Motor neuron (in vitro differentiated cells): ENCODE measurements around the gene AK8. TPM values are rescaled to one million over a fixed set of nuclear protein-coding genes. Genes with fewer than 3 reads are reported as not detected.
A peak's percentile ranks its signal among the peaks of the same experiment; 100 is the strongest.

ENCODE experiments used
- ATAC-seq, 8 experiments: fragments of 200-7000 bp; cut with Tn5 transposase; replicated peaks in 6 of 8; 2 replicates each; pipeline ENCODE4 v1.8.0; 2021; ENCODE audit warnings: mild to moderate bottlenecking in 8 of 8, moderate library complexity in 8 of 8
- H3K27ac ChIP-seq, 2 donors: fragments of 250-450 bp; sonication (Bioruptor Pico); 2 replicates each; pipeline ENCODE4 v1.9.0; 2021; ENCODE audit warnings: antibody characterized with exemption in 2 of 2, mild to moderate bottlenecking in 2 of 2, moderate library complexity in 1 of 2
- H3K4me1 ChIP-seq, 2 donors: fragments of 250-450 bp; sonication (Bioruptor Pico); replicated peaks in 1 of 2; 2 replicates each; pipeline ENCODE4 v1.6.1; 2021; ENCODE audit warnings: antibody characterized with exemption in 2 of 2, mild to moderate bottlenecking in 2 of 2, moderate library complexity in 1 of 2
- H3K4me3 ChIP-seq, 5 donors: fragments of 250-450 bp; sonication (Bioruptor Pico); 2 replicates each; pipeline ENCODE4 v1.9.0; 2021; ENCODE audit warnings: antibody characterized with exemption in 5 of 5, mild to moderate bottlenecking in 5 of 5, moderate library complexity in 4 of 5
- WGBS, 10 experiments: fragments of 450-650 bp; shearing (Covaris generic); methylation state at CpG; one replicate each; pipeline ENCODE4 v1.0.0; 2022; 5-methylcytosine and 5-hydroxymethylcytosine counted together
- in situ Hi-C, 9 experiments: fragments of 400-800 bp; cut with MboI; loops; one replicate each; pipeline ENCODE4 v1.15.0; 2021; ENCODE audit warnings: low sequenced_read_pairs in 9 of 9, low pct_unique_long_range_greater_than_20kb in 2 of 9; ENCODE audit not compliant: unreplicated experiment in 9 of 9
- total RNA-seq, 8 experiments: library from RNA; unstranded; fragments of 300-600 nt; gene quantifications; 2 replicates each; pipeline versions ENCODE4 v1.2.3 to v1.2.4, GENCODE V29; 2022

AK8 gene
- total RNA-seq, 8 experiments from 2014 or later: 0.64 to 6.6 (median 0.95) TPM

GRCh38 chr9:132883349-132884294 is 5.5 kb upstream of the AK8 start:
- Histone ChIP-seq H3K4me1 (peaks cover 0 to 6% of the 10 kb centered on the region in 2 donors), H3K27ac (no peak overlapping the region), H3K4me3 (no peak overlapping the region)
- no peak for ATAC-seq
- 67 to 92% (median 83%) methylated on average over 1 to 10 of the region's 27 CpGs; no CpG with 5 or more reads in 2 of the 10 experiments for whole genome bisulfite sequencing, 10 experiments
- in situ Hi-C loops: no loop called here

GRCh38 chr9:132882616-132883015 is 4.5 kb upstream of the AK8 start:
- no peak overlapping the region for H3K4me3 ChIP-seq
- H3K27ac ChIP-seq: no peak overlapping the region
- in situ Hi-C loops: no loop called here
- no peak for ATAC-seq
- peaks cover under 1 to 6% of the 10 kb centered on the region in 2 donors for H3K4me1 ChIP-seq
- WGBS, 10 experiments: 59 to 100% (median 73%) methylated on average over 1 to 6 of the region's 6 CpGs; no CpG with 5 or more reads in 5 of the 10 experiments

- ATAC-seq: no peak
- 40 to 100% (median 62%) methylated on average over 1 to 5 of the region's 6 CpGs; no CpG with 5 or more reads in 5 of the 10 experiments for WGBS, 10 experiments
- Histone ChIP-seq H3K4me1 (peaks cover 5 to 6% of the 10 kb centered on the region in 2 donors), H3K27ac (no peak overlapping the region), H3K4me3 (no peak overlapping the region)
- in situ Hi-C loops: no loop called here
Measured at GRCh38 chr9:132881826-132882225, 3.7 kb upstream of the AK8 start.

DNA sequence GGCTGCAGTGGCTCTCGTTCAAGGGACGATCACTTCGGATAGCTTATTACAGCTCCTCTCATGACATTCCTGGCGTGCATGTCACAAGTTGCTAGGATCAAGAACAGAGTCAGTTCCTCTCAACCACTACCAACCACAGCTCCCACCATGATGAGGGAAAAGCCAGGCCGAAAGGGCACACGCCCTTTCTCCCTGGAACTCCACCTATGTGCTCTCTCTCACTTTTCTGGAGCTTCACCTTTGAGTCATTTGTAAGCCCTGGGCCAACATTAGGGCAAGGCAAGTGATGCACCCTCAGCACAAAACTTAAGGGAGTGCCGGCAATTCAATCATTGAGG is 2.2 kb upstream of the AK8 start:
- WGBS, 10 experiments: 54 to 100% (median 83%) methylated on average over 1 to 7 of the region's 7 CpGs; no CpG with 5 or more reads in 3 of the 10 experiments
- in situ Hi-C loops: no loop called here
- no peak overlapping the region for H3K27ac ChIP-seq
- ATAC-seq: no peak
- peaks cover 5 to 6% of the 10 kb centered on the region in 2 donors for H3K4me1 ChIP-seq
- H3K4me3 ChIP-seq: no peak overlapping the region

- in situ Hi-C loops: no loop called here
- WGBS, 10 experiments: 57 to 100% (median 90%) methylated on average over 1 to 6 of the region's 6 CpGs; no CpG with 5 or more reads in 2 of the 10 experiments
Measured at GRCh38 chr9:132879457-132880323, 1.6 kb upstream of the AK8 start.

DNA sequence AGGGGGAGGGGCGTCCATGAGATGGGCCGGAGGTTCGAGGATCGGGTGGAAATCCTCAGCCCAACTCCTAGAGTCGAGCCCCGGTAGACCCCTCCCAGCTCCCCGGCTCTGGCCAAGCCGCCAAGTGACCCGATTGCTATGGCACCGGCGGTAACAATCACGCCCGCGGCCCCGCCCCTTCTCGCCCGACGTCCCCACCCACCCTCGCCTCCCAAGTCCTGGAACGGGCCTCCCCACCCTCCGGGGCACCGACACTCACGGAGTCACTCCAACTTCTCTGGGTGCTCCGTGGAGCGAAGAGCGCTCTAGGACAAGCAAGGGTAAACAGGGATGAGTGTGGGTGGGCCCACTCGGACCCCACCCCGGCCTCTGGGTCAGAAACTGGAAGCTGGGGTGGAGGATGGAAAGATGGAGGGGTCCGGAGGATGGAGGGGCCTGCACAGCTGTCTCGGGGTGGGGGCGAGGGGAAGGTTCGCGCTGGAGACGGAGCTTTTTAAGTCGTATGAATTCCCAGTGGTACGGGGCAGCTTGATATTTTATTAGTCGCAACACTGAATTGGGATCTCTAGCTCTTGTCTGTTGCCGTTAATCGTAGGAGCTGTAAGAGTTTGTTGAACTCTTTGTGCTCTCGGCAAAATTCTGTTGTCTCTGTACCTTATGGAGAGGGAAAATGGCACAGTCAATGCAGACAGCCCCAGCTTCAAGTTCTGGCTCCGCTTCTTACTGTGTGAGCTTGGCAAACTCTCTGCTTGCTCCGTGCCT is 792 bp upstream of the AK8 start, which contains the start of gene SPACA9:
SPACA9 (plus strand) TSS at position 204 of the 762 bp plus-strand sequence. CDS start 5,050 bp downstream, outside the sequence.
- peak; percentile 69 to 82 (median 72) for ATAC-seq
- no peak within 1 kb of the TSS for H3K27ac ChIP-seq
- H3K4me1 ChIP-seq: peaks cover 5 to 6% of the 10 kb centered on the region in 2 donors
- in situ Hi-C loops: no loop called here
- 44 to 100% (median 59%) methylated on average over 1 to 6 of the region's 42 CpGs; no CpG with 5 or more reads in 4 of the 10 experiments for WGBS, 10 experiments
- peak within 1 kb of the TSS; percentile 72 to 97 (median 84) for H3K4me3 ChIP-seq

More at GRCh38 chr9:132879457-132880323, 1.6 kb upstream of the AK8 start:
- ATAC-seq: no peak
- no peak overlapping the region for H3K27ac ChIP-seq
- peak overlapping the region in 1 of 5 donors; percentile 84 for H3K4me3 ChIP-seq
- peaks cover 5 to 6% of the 10 kb centered on the region in 2 donors for H3K4me1 ChIP-seq

DNA sequence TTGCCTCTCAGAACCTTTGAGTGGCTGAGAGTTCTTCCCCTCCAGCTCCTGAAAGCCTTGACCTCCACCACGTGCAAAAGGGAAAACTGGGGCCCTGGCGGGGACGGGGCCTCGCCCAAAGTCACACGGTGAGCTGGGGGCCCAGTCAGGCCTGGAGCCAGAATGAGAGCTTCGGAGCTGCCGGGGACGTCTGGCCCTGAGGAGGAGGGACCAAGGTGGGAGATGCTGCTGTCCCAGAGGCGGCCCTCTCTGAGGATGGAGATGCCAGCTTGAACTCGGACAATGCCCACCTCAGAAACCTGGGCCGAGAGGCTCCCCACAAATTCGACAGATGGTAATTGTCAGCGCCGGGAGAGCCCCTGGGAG is 643 bp downstream of the AK8 start:
- H3K4me1 ChIP-seq: peaks cover 3 to 5% of the 10 kb centered on the region in 2 donors
- no peak overlapping the region for H3K27ac ChIP-seq
- in situ Hi-C loops: no loop called here
- 41 to 60% methylated on average over 4 to 11 of the region's 14 CpGs; no CpG with 5 or more reads in 8 of the 10 experiments for WGBS, 10 experiments
- H3K4me3 ChIP-seq: peak overlapping the region; percentile 72 to 97 (median 84)
- ATAC-seq: no peak

- peak overlapping the region in 1 of 5 donors; percentile 84 for H3K4me3 ChIP-seq
- WGBS, 10 experiments: 0 to 92% (median 82%) methylated on average over 1 to 3 of the region's 3 CpGs; no CpG with 5 or more reads in 3 of the 10 experiments
- in situ Hi-C loops: no loop called here
Measured at GRCh38 chr9:132876849-132877248, 1.2 kb downstream of the AK8 start.

DNA sequence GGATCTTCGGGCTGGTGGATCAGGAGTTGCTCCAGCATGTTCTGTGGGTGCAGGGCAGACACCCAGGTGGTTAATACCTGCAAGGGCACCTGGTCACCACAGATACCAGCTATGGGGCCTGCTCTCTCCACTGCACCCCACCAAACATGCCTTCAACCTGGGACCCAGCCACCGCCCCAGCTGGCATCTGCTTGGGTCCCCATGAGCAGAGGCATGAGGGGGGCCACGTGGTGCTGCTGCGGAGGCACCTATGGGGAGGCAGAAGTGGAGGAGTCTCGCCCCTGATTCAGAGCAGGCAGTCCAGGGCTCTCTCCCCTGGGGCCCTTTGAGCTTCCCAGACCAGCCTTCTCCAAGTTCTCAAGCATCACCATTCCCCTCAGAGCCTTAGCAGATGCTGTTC is 2.9 kb downstream of the AK8 start:
- Histone ChIP-seq H3K4me1 (peaks cover 3 to 5% of the 10 kb centered on the region in 2 donors), H3K27ac (no peak overlapping the region), H3K4me3 (no peak overlapping the region)
- no peak for ATAC-seq
- WGBS, 10 experiments: 20 to 87% (median 56%) methylated on average over 1 to 3 of the region's 5 CpGs; no CpG with 5 or more reads in 6 of the 10 experiments
- in situ Hi-C loops: no loop called here

More at GRCh38 chr9:132876849-132877248, 1.2 kb downstream of the AK8 start:
- Histone ChIP-seq H3K27ac (no peak overlapping the region), H3K4me1 (peaks cover 3 to 5% of the 10 kb centered on the region in 2 donors)
- ATAC-seq: no peak

DNA sequence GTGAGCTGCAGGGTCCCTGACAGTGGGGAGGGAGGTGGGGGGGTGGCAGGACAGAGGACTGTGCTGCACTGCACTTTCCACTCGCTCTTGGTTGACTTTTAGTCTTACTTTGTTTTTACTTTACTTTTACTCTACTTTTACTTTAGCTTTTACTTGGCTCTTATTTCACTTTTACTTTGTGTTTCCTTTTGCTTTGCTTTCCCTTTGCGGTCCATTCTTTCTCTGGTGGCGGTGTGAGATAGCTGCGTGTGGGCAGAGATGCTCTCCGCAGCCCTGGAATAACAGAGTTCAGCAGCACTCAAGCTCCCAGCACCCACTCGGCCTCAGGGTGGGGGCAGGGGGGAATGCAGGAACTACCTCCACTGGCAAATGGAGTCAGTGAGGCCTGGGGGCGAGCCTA is 4.7 kb downstream of the AK8 start:
- Histone ChIP-seq H3K27ac (no peak overlapping the region), H3K4me1 (peaks cover 0 to 5% of the 10 kb centered on the region in 2 donors), H3K4me3 (no peak overlapping the region)
- in situ Hi-C loops: no loop called here
- no peak for ATAC-seq
- 49 to 100% (median 66%) methylated on average over 1 to 7 of the region's 7 CpGs; no CpG with 5 or more reads in 2 of the 10 experiments for WGBS, 10 experiments

GRCh38 chr9:132869266-132869665 is 8.8 kb downstream of the AK8 start:
- no peak for ATAC-seq
- H3K4me1 ChIP-seq: peaks cover 5 to 6% of the 10 kb centered on the region in 2 donors
- in situ Hi-C loops: no loop called here
- H3K4me3 ChIP-seq: no peak overlapping the region
- H3K27ac ChIP-seq: no peak overlapping the region
- 90 to 100% (median 97%) methylated on average over 1 to 6 of the region's 9 CpGs; no CpG with 5 or more reads in 7 of the 10 experiments for WGBS, 10 experiments

DNA sequence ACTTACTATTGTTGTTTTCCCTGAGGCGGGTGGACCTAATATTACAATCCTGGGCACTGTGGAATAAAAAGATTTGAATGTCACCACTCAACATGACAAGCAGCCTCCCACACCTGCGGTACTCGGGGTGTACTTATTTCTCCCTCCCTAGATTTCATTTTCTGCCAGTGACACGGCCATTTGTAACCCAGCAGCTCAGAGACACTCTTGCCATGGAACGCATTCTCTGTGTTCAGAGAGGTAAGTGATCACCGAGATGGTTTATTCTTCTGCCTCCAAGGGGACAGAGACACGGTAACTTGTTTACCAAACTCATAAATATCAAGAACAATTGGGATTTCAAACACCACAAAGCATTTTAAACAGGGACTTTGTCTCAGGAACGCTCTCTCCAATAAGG is 11.2 kb downstream of the AK8 start:
- 40 to 75% (median 59%) methylated on average over 3 to 8 of the region's 8 CpGs; no CpG with 5 or more reads in 1 of the 10 experiments for WGBS, 10 experiments
- Histone ChIP-seq H3K4me3 (no peak overlapping the region), H3K27ac (no peak overlapping the region), H3K4me1 (peaks cover 5 to 6% of the 10 kb centered on the region in 2 donors)
- in situ Hi-C loops: no loop called here
- ATAC-seq: peak in 1 of 8 experiments; percentile 53
